ENCODE measurements around the gene DAB1. TPM values are rescaled to one million over a fixed set of nuclear protein-coding genes. Genes with fewer than 3 reads are reported as not detected.

The DAB1 gene
- total RNA-seq, 1 experiment from 2014 or later: not detected

- DNase-seq (ENCODE audit: low read depth, low spot score) (no peak), ATAC-seq (peak; percentile 63)
- intact Hi-C loops (cut with micrococcal nuclease): no loop called here
- H2AFZ ChIP-seq (ENCODE audit: low read depth, low read length, poor library complexity, severe bottlenecking): no peak overlapping the region
- TF ChIP-seq RAD21 (IDR thresholded peaks at IDR 0.05; ENCODE audit: low read depth) (no peak), SRF (IDR thresholded peaks at IDR 0.05; ENCODE audit: low read depth) (no peak), CTCF (IDR thresholded peaks at IDR 0.05 in 2 of 3, conservative IDR thresholded peaks at IDR 0.05 in 1 of 3; ENCODE audit: borderline replicate concordance in 1 of 3, insufficient read depth in 1 of 3, low read depth in 2 of 3, low read length in 2 of 3) (no peak), MAX (IDR thresholded peaks at IDR 0.05) (no peak), ELF1 (IDR thresholded peaks at IDR 0.05; ENCODE audit: borderline replicate concordance, low read depth) (no peak), TCF7L2 (IDR thresholded peaks at IDR 0.05; ENCODE audit: borderline replicate concordance, extremely low read depth, insufficient read depth, insufficient read length) (no peak), CBX3 (IDR thresholded peaks at IDR 0.05; ENCODE audit: low read depth) (no peak), YY1 (IDR thresholded peaks at IDR 0.05; ENCODE audit: extremely low read depth, insufficient replicate concordance, low read depth, low read length) (no peak), FOSL1 (IDR thresholded peaks at IDR 0.05; ENCODE audit: low read depth) (no peak), ZBTB33 (IDR thresholded peaks at IDR 0.05; ENCODE audit: extremely low read depth, insufficient replicate concordance, low read length) (no peak), CEBPB (IDR thresholded peaks at IDR 0.05; ENCODE audit: low read depth) (no peak), ZNF274 (IDR thresholded peaks at IDR 0.05; ENCODE audit: low read depth, low read length) (no peak), SP1 (IDR thresholded peaks at IDR 0.05; ENCODE audit: low read depth) (no peak), POLR2A (IDR thresholded peaks at IDR 0.05; ENCODE audit: borderline replicate concordance, extremely low read depth, insufficient read depth, insufficient read length) (no peak), ZFX (IDR thresholded peaks at IDR 0.05) (no peak), EZH2 (IDR thresholded peaks at IDR 0.05) (no peak)
- TF ChIP-seq, protein P1, sequence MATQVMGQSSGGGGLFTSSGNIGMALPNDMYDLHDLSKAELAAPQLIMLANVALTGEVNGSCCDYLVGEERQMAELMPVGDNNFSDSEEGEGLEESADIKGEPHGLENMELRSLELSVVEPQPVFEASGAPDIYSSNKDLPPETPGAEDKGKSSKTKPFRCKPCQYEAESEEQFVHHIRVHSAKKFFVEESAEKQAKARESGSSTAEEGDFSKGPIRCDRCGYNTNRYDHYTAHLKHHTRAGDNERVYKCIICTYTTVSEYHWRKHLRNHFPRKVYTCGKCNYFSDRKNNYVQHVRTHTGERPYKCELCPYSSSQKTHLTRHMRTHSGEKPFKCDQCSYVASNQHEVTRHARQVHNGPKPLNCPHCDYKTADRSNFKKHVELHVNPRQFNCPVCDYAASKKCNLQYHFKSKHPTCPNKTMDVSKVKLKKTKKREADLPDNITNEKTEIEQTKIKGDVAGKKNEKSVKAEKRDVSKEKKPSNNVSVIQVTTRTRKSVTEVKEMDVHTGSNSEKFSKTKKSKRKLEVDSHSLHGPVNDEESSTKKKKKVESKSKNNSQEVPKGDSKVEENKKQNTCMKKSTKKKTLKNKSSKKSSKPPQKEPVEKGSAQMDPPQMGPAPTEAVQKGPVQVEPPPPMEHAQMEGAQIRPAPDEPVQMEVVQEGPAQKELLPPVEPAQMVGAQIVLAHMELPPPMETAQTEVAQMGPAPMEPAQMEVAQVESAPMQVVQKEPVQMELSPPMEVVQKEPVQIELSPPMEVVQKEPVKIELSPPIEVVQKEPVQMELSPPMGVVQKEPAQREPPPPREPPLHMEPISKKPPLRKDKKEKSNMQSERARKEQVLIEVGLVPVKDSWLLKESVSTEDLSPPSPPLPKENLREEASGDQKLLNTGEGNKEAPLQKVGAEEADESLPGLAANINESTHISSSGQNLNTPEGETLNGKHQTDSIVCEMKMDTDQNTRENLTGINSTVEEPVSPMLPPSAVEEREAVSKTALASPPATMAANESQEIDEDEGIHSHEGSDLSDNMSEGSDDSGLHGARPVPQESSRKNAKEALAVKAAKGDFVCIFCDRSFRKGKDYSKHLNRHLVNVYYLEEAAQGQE (IDR thresholded peaks at IDR 0.05; ENCODE audit: low read depth): no peak
- H3K27me3 ChIP-seq (ENCODE audit: insufficient read depth, low read length): no peaks in the 10 kb centered on the region
- H3K9ac ChIP-seq (ENCODE audit: low read length): no peak overlapping the region
- H3K9me3 ChIP-seq (ENCODE audit: control insufficient read depth in 1 of 2, insufficient read depth in 1 of 2, low read depth in 1 of 2, low read length in 2 of 2): no peaks in the 10 kb centered on the region
- RAD21 ChIA-PET (ENCODE audit: low non-redundant PET in 1 of 2, low total read pairs in 2 of 2, uncharacterized antibody in 2 of 2, unreplicated experiment in 2 of 2): no interaction called here
- H3K4me2 ChIP-seq (ENCODE audit: low read length): no peak overlapping the region
- no peaks in the 10 kb centered on the region for H3K9me2 ChIP-seq (ENCODE audit: insufficient read depth)
- CTCF ChIA-PET: no interaction called here
- BruUV-seq (replicated peaks): no TSS peak
- H3K27ac ChIP-seq (ENCODE audit: low read depth, low read length): no peak overlapping the region
- H4K20me1 ChIP-seq (ENCODE audit: insufficient read depth): no peaks in the 10 kb centered on the region
- H3K4me3 ChIP-seq (replicated peaks in 1 of 2; ENCODE audit: low read depth in 1 of 2, low read length in 2 of 2): no peak overlapping the region
- POLR2A ChIA-PET: no interaction called here
- no peaks in the 10 kb centered on the region for H3K36me3 ChIP-seq (ENCODE audit: control insufficient read depth in 1 of 2, insufficient read depth in 2 of 2, low read length in 2 of 2)
- no peaks in the 10 kb centered on the region for H3K4me1 ChIP-seq (ENCODE audit: control insufficient read depth in 1 of 2, insufficient read depth in 2 of 2, low read length in 2 of 2)
- no peaks in the 10 kb centered on the region for H3K79me2 ChIP-seq (ENCODE audit: insufficient read depth, low read length)
Observed at GRCh38 chr1:57307392-57308170, 116.3 kb downstream of the DAB1 start.

Measured in HCT116 (cell line).